Thoracic aorta (tissue), 2 donors: ENCODE results near the gene BABAM1. TPM values are rescaled to one million over a fixed set of nuclear protein-coding genes. Genes with fewer than 3 reads are reported as not detected.

Experiments used
- ATAC-seq: fragments of 150-250 bp; one replicate; pipeline ENCODE4 v1.8.0; 2017; ENCODE audit warnings: low read depth; ENCODE audit not compliant: insufficient number of reproducible peaks, low FRiP score
- DNase-seq: peaks from one replicate; pipeline ENCODE4 v3.0.0-alpha.2; 2020; ENCODE audit warnings: low spot score
- H3K27ac ChIP-seq, 2 donors: fragments of 200-600 bp; sonication (generic); 1 replicate in 1 of 2; 2 replicates in 1 of 2; pipeline ENCODE4 v1.5.1; 2016; ENCODE audit warnings: mild to moderate bottlenecking in 2 of 2, moderate library complexity in 2 of 2
- H3K27me3 ChIP-seq: fragments of 200-600 bp; sonication (generic); replicated peaks from 2 replicates; pipeline ENCODE4 v1.6.0; 2016; ENCODE audit warnings: mild to moderate bottlenecking; ENCODE audit not compliant: insufficient read depth
- H3K36me3 ChIP-seq: fragments of 200-600 bp; sonication (generic); one replicate; pipeline ENCODE4 v1.5.1; 2016
- H3K4me1 ChIP-seq, 2 donors: fragments of 200-600 bp; sonication (generic); 1 replicate in 1 of 2; 2 replicates in 1 of 2; pipeline versions ENCODE4 v1.5.1 to v1.6.0; 2016; ENCODE audit warnings: low read depth in 2 of 2, mild to moderate bottlenecking in 1 of 2; ENCODE audit not compliant: control insufficient read depth in 1 of 2
- H3K4me3 ChIP-seq: fragments of 200-600 bp; sonication (generic); 2 replicates; pipeline ENCODE4 v1.5.1; 2016; ENCODE audit warnings: mild to moderate bottlenecking
- H3K9me3 ChIP-seq: fragments of 200-600 bp; sonication (generic); 2 replicates; pipeline ENCODE4 v1.5.1; 2016
- total RNA-seq, 2 donors: library from RNA; depleted of rRNA; stranded (reverse); fragments of >200 nt; gene quantifications; one replicate each; pipeline versions ENCODE4 v1.1.0 to v1.2.3, GENCODE V29; 2016
- TF ChIP-seq, protein P1 (sequence below): fragments of 200-600 bp; sonication (generic); IDR thresholded peaks from one replicate; pipeline ENCODE4 v1.5.1; 2019; ENCODE audit warnings: antibody characterized with exemption

Gene BABAM1
- total RNA-seq, 2 donors from 2014 or later: 55.2 to 87.2 TPM

DNA sequence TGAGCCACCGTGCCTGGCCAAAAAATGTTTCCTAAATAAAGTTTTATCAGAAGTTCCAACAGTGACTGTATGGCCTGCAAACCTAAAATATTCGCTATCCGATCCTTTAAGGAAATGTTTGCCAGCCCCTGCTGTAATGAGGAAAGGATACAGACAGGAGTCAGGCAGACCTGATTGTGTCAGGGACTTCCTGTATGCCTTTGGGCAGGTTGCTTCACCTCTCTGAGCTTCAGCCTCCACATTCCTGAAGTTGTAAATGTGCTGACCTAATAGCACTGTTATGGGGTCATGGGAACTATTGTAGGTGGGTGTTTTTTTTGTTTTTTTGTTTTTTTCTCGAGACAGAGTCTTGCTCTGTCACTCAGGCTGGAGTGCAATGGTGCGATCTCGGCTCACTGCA lies 29.7 kb downstream of the BABAM1 start:
- no peaks in the 10 kb centered on the region for H3K27me3 ChIP-seq
- ATAC-seq (no peak), DNase-seq (no peak)

DNA sequence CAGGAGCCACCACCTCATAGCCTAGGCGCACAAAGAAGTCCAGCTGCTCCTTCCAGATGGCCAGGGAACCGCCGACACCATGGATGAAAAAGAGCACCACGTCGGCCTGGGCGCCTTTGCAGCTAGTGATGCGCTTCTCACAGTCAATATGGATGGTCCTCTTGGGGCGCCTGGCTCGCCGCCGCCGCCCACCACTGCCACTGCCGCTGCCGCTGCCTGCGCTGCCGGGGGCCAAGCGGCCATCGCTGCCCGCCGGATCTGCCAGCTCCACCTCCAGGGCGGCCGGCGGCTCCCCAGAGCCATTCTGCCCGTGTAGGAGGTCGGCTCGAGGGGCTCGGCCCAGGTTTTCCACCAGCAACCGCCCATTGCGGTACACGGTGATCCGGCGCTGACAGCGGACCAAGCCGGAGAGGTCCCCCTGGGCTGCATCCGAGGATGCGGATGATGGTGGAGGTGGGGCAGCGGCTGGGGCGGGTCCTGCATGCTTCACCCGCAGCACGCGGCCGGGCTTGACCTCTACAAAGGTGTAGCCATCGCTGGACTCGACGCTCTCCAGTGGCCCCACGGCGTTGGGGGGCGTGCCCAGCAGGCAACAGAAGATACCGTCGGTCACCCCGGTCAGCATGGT lies 33.9 kb downstream of the BABAM1 start:
- no peak for ATAC-seq
- no peak for DNase-seq
- Histone ChIP-seq H3K4me1 (peaks cover 19 to 36% of the 10 kb centered on the region in 2 donors), H3K27ac (no peak overlapping the region), H3K4me3 (no peak overlapping the region), H3K27me3 (no peaks in the 10 kb centered on the region), H3K9me3 (no peaks in the 10 kb centered on the region), H3K36me3 (peaks cover 4% of the 10 kb centered on the region)
- TF ChIP-seq, protein P1, sequence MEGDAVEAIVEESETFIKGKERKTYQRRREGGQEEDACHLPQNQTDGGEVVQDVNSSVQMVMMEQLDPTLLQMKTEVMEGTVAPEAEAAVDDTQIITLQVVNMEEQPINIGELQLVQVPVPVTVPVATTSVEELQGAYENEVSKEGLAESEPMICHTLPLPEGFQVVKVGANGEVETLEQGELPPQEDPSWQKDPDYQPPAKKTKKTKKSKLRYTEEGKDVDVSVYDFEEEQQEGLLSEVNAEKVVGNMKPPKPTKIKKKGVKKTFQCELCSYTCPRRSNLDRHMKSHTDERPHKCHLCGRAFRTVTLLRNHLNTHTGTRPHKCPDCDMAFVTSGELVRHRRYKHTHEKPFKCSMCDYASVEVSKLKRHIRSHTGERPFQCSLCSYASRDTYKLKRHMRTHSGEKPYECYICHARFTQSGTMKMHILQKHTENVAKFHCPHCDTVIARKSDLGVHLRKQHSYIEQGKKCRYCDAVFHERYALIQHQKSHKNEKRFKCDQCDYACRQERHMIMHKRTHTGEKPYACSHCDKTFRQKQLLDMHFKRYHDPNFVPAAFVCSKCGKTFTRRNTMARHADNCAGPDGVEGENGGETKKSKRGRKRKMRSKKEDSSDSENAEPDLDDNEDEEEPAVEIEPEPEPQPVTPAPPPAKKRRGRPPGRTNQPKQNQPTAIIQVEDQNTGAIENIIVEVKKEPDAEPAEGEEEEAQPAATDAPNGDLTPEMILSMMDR: no peak

More for the DNA sequence above, 29.7 kb downstream of the BABAM1 start:
- Histone ChIP-seq H3K4me3 (no peak overlapping the region), H3K27ac (no peak overlapping the region), H3K9me3 (no peaks in the 10 kb centered on the region), H3K4me1 (peaks cover 2 to 5% of the 10 kb centered on the region in 2 donors), H3K36me3 (peaks cover 4% of the 10 kb centered on the region)
- TF ChIP-seq, protein P1: no peak

DNA sequence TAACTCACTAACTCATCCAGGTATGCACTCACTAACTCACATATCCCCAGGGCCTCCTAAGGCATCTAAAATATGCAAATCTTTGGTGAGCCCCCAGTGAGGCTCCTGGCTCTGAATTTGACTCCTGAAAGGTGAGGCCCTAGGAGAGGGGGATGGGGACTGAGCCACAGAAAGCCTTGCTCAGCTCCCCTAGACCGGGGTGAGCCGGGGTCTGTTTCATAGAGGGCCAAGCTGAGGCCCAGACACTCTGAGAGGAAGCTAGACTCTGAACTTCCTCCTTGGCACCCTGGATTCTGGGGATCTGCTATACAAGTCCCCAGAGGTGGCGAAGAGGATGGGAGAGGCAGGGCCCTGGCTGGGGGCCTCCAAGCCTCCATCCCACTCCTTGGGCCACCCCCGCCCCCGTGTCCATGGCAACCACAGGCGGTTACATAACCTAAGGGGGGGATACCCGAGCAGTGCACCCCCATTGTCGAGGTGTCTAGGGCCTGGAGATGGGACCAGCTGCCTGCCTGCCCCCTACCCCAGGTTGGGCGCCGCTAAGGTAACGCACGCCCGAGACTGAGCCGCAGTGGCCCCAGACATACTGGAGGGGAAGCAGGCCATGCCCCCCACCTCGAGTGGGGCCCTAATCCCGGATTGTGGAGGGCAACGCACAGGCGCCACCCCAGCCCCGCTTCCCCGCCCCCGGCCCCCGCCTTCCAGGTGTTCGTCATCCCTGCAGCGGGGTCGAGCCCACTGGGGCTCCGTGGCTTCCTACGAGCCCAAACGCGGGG lies 35.3 kb downstream of the BABAM1 start:
- Histone ChIP-seq H3K36me3 (peaks cover 4% of the 10 kb centered on the region), H3K4me3 (peak overlapping the region; percentile 87), H3K27ac (peak overlapping the region; percentile 57 to 63), H3K4me1 (peaks cover 25 to 47% of the 10 kb centered on the region in 2 donors), H3K9me3 (no peaks in the 10 kb centered on the region), H3K27me3 (no peaks in the 10 kb centered on the region)
- ATAC-seq (no peak), DNase-seq (no peak)
- TF ChIP-seq, protein P1: no peak

DNA sequence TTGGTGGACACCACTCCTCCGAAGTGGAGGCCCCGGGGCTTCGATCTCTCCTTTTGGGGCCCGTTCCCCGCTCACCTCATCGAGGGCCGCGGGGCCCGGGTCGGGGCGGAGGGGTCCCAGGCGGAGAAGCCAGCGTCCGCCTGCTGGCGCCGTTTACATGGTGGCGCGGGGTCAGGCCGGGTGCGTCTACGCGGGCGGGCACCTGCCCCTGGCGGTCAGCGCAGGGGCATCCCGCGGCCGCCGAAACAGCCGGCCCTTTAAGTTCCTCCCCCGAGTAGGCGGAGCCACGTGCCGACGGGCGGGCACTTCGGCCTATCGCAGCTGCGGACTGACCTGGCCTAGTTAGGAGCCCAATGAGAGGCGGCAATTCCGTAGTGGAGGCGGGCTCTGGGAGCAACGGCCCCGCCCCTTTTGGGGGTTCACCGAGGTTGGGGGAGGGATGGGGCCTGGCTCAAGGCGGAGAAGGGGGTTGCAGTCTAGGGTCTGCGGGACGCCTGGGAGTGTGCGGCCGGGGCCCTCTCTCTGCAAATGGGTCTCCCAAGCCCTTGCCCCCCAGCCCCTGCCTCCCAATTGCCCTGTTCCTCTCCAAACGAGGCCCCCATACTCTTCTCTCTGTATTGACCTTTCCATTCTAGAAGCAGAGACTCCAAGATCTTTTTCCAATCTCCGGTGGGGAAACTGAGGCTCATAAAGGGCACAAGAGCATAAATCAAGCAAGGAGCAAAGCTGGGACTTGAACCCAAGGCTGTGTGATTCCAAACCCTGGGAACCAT lies 36.1 kb downstream of the BABAM1 start, which contains the start of gene ABHD8:
Gene ABHD8 (minus strand): TSS at position 259 of the 773 bp plus-strand sequence. CDS start 1,809 bp downstream, outside the sequence.
- peaks cover 25 to 47% of the 10 kb centered on the region in 2 donors for H3K4me1 ChIP-seq
- TF ChIP-seq, protein P1: peak; percentile 83
- H3K27ac ChIP-seq: peak within 1 kb of the TSS; percentile 57 to 63
- no peaks in the 10 kb centered on the region for H3K9me3 ChIP-seq
- ATAC-seq (peak; percentile 71), DNase-seq (peak; percentile 85)
- peaks cover 4% of the 10 kb centered on the region for H3K36me3 ChIP-seq
- no peaks in the 10 kb centered on the region for H3K27me3 ChIP-seq
- H3K4me3 ChIP-seq: peak within 1 kb of the TSS; percentile 87

DNA sequence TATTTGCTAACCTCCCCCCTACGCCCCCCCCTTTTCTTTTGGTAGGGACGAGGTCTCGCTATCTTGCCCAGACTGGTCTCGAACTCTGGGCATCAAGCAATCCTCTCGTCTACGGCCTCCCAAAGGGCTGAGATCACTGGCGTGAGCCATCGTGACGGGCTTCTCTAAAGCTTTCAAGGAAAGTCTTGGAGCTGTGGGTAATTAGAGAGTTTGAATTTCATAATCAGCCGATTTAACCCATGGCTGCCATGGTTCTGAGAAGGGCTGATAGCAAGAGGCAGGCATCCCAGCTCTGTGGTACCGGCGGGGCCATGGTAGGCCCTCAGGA lies 36.7 kb downstream of the BABAM1 start:
- ATAC-seq (no peak), DNase-seq (no peak)
- TF ChIP-seq, protein P1: no peak
- Histone ChIP-seq H3K27me3 (no peaks in the 10 kb centered on the region), H3K36me3 (peaks cover 4% of the 10 kb centered on the region), H3K4me3 (peak overlapping the region; percentile 87), H3K9me3 (no peaks in the 10 kb centered on the region), H3K4me1 (peaks cover 25 to 52% of the 10 kb centered on the region in 2 donors), H3K27ac (peak overlapping the region; percentile 33 to 36)
